NCI-H82 treated with DMSO at 0.1 percent for 48 hours (cell line): Measurements from ENCODE around the gene CD200.

ENCODE experiments used
- DNase-seq: peaks from one replicate; lab custom pipeline; 2025; ENCODE audit not compliant: unreplicated experiment; lab: John Stamatoyannopoulos, UW

Gene CD200

DNA sequence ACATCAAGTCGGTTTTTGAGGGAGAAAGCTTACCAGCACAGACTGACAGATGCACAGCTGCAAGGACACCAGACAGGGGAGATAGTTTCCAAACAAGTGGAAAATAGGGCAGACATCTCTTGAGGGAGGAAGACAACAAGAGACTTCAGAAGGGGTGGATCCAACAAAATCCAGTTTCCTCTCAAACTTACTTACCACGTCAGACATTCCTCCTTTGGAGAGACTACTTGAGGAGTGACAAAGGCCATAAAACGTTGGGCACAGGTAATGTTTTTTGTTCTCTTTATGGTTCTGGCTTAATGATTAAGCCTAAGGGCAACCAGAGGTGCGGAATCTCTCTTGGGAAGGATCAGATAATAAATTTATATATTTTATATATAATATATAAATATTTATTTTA, 76.1 kb downstream of the CD200 start:
- DNase-seq, result no peak

DNA sequence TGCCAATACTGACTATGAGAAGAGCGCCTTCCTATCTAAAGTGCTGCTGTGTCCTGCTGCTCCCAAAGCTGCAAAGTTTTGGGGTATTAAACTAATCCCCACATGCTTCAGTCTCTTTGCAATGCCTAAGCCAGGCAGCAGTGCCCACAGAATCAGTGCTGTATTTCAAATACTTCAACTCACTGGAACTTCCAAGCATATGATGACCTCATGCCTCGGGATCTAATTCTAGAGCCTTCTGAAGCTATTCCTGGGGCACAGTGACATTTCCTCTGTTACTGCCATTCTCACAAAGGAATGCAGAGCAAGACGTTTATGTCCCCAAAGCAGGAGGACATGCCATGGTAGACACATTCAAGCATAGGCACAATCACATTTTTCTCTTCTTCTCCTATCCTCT, 78.5 kb downstream of the CD200 start:
- no peak for DNase-seq
